GM18873 (cell line): ENCODE measurements around the gene SDSL.

Experiments
- ATAC-seq: cut with Tn5 transposase; IDR thresholded peaks from one replicate; pipeline ENCODE4 v1.9.1; 2021; ENCODE audit warnings: mild to moderate bottlenecking, moderate library complexity, moderate number of reproducible peaks; ENCODE audit not compliant: unreplicated experiment, low FRiP score

SDSL gene

GRCh38 chr12:113465808-113466453, 43.8 kb downstream of the SDSL start:
- no peak for ATAC-seq

- ATAC-seq, result no peak
Measured at GRCh38 chr12:113466454-113467141, 44.4 kb downstream of the SDSL start.

DNA sequence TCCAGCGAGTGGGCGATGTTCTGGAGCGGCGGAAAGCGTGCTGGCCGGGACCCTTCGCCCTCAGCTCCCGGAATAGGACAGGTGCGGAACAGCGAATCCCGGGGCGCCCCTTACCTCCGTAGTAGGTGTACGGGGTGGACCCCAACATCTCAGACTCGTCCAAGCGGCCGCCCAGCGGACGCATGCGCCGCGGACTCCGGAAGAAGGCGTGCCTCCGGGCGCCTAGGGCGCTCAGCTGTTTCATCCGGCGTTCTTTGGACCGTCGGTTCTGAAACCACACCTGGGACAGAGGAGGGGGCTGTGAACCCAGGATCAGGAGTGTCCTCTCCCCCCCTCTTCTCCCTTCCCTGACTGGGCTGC, 44.9 kb downstream of the SDSL start:
- no peak for ATAC-seq

- ATAC-seq, result no peak
Measured at GRCh38 chr12:113467502-113468364, 45.6 kb downstream of the SDSL start.

DNA sequence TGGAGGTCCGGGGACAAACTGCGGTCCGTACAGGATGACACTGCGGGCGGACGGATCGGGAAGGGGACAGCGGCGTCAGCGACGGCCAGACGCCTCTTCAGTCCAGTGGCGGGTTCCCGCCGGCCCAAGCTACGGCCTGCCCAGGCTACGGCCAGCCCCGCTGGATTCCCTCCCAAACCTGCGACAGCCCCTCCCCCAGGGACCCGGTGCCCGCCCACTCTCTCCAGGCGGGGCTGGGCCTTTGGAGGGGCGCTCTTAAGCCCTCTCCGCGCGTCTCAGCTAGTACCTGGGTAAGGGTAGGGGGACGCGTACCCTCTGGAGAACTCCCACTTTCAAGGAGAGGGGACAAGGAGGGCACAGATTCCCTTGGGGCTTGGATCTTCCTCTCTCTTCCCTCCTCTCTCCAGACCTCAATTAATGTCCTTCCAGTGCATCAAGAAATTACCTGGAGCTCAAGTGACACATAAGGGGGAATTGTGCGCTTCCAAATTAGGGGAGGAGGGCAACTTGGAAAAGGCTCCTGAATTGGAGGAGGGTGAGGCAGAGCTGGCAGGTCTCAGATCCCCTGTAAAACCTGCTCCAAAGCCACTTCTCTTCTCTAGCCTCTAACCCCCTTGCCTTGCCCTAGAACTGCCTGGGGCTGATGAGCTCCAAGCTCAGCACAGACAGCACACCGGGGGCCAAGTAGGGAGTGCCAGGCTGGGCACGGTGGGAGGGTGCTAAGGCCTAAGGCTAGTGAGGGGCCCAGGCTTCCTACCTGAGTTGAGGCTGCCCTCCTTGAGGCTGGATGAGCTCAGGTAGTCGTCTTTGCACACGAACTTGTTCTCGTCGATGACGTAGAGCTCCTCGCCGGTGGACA, 46.4 kb downstream of the SDSL start:
- no peak for ATAC-seq

DNA sequence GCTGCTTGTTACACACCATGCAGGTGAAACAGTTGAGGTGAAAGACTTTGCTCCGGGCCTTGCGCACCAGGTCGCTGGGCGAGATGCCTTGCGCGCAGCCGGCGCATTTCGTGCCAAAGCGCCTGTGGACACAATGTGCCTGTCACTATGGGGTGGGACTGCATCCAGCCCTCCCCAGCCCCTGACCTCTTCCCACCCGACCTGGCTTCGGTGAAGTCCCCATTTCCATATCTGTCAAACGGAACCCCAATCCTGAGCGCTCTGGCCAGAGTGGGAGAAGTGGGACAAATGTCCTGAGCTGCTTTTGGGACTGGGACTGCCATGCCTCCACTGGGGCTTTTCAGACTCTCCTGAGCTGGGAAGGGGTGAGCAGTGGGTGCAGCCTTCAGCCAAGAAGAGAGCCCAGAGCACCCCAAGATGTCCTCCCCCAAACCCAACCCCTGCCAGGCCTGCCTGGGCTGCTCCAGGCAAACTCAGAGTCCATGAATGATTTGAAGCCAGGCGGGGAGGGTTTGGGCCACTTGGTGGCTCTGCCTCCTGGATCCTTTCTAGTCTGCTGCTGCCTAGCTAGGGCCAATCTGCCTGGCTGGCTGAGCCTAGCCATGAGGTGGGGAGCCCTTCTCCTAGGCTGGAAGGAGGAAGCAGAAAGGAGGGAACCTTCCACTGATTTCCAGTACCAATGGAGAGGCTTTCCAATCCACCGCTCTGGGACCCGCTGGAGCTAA, 47.2 kb downstream of the SDSL start:
- no peak for ATAC-seq

DNA sequence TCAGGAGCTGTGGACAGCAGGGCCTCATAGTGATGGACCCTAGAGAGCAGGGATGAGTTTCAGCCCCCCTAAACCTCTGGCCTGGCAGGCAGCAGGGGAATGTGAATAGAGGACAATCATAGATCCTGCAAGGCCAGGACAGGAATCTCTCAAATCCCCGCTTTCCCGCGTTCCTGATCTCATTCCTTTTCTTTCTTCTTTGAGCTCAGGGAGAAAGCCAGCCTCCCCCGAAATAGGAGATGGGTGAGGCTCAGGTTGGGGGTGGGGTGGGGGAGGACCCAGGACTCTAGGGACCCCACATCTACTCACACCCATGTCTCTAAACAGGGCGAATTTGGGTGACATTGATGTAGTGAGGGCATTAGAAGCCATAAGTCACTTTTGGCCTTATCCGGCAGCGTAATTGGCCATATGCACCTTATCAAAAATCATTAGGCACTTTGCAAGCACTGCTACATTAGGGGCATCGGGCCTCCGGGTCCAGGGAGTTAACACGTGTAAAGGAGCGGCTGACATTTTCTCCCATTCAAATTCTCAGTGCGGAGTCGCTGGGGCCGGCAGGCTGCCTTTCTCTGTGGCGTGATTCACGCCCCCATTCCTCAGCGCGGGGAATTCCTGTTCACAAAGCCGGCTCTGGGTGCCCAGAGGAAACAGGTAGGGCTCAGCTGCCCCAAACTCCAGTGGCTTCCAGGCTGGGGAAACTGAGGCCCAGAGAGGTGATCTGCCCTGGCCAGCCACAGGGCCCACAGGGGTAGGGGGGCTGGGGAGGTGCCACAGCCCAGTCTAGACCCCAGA, 48.0 kb downstream of the SDSL start:
- ATAC-seq, result no peak

- ATAC-seq, result no peak
Measured at GRCh38 chr12:113470871-113471618, 48.9 kb downstream of the SDSL start.

GRCh38 chr12:113471619-113472171, 49.5 kb downstream of the SDSL start, which contains the start of gene LHX5:
Gene LHX5, minus strand, starts transcription at chr12:113471871. Its CDS starts 373 bp downstream, at chr12:113471498.
- ATAC-seq, result no peak

DNA sequence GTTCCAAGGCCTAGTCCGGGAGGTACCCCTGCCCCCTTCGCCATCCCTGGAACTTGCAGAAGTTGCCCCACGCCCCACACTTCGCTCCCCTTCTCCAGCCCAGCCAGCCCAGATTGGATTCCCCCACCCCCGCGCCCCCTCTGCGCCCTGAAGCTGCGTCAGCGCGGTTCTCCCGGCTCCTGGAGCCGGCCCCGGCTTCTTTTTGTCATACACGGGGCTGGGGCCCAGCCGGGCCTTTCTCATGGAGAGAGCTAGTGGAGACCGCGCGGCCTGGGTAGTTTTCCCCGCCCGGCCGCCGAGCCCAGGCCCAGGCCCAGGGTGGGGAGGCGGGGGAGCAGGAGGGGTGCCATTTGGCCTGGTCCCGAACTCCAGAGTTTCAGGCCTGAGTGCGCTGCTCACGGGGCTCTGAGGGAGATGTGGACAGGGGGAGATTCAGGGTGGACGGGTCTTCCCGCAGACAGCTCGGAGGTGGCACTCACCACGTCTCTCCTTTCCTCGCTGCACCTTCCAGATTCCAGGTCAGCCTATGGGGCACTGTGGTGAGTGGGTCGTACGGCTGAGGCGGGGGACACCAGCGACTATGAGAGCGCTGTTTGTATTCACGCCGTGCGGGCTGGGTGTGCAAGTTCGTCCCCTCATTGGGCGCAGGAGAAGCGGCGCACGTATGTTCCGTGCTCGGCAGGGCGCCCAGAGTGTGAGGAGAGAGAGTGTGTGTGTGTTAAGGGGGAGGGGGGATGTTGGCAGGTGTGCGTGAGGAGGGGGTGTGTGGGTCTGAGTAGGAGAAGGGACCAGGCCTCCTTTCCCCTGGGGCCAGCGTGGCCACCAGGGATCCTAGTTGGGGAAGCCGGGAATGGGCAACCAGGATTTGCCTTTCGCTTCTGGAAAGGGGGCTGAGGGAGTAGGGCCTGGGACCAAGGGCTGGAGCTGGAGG, 50.3 kb downstream of the SDSL start:
- ATAC-seq, result no peak

- no peak for ATAC-seq
Measured at GRCh38 chr12:113473400-113473799, 51.2 kb downstream of the SDSL start.

- no peak for ATAC-seq
Measured at GRCh38 chr12:113473942-113474341, 51.8 kb downstream of the SDSL start.

DNA sequence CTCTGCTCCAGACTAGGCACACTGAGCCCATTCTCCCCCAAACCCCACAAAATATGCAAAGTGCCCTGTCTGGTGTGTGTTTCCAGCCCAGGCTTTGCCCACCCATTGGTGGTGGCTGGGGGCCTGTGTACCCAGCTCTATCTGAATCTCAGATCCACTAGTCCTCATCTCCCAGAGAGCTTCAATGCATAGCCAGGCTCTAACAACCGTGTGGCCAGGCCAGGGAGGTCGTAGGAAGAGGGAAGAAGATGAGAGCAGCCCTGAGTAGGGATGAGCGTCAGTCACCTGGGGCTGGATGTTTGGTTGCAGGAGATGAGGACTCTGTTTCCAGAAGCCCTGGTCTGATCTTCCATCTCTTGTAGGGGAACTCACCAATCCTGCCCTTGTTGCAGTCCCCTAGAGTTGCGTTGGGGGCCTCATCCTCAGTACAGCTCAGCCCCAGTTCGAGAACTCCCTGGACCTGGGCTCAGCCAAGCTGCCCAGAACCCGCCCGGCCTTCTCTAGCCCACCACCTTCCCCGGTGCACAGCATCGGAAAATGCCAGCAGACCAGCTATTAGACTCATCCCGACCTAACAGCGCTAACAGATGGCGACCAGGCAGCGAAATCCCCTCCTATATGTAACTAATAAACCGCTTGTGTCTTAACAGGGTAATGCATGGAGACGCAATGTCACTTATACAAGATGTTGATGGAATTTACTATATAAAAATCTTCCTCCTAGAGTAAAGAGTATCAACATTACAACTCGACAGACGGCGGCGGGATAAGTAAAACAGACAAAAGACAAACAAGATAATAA, 52.7 kb downstream of the SDSL start:
- ATAC-seq, result no peak

GRCh38 chr12:113475451-113476175, 53.4 kb downstream of the SDSL start:
- ATAC-seq, result no peak

DNA sequence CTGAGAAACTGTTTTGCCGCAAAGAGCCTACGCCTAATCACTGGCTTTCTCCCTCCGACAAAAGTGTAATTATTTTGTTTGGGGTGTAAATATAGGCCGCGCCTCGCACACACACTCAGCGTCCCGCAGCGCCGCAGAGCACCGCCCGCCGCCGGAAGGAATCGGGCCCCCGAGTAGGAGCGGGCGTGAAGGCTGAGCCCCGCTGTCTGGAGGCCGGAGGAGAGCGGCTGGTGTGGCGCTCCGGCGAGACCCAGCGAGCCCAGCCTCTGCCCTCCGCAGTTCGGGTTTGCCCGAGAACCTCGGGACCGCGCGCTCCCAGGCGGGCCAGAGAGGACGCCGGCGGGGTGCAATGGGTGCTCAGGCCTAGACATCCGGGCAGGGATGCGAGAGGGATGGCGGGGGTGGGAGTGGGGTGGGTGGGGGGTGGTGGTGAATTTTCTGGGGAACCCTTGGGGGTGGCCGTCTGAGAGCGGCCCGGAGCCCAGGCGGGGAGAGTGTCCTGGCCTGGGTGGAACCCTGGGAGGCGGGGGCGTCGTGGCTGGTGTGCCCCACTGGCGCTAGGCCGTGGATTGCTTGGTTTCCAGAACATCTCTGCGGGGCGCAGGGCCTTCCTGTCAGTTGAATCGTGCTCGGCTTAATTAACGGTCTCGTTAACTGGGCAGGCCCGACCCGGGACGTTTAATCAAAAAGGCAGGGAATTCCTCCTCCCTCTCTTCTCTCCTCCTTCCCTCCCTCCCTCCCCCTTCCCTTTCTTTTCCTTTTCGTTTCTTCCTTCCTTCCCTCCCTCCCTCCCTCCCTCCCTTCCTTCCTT, 54.2 kb downstream of the SDSL start:
- no peak for ATAC-seq
